D721Med (cell line): Measurements from ENCODE around the gene DIP2B.
"Not testable (repeated sequence)": the region's sequence is repeated elsewhere in the genome, so short reads cannot be mapped to it uniquely, and the experiment has no call there.

Experiments
- DNase-seq: peaks from one replicate; pipeline ENCODE4 v3.0.0; 2011; ENCODE audit warnings: low spot score; ENCODE audit not compliant: insufficient read length
- FAIRE-seq: peaks from 2 replicates; lab custom pipeline; 2011; peaks lifted over from hg19 to GRCh38; lab: Jason Lieb, UNC
- CTCF ChIP-seq: IDR thresholded peaks from 2 replicates; pipeline ENCODE4 v1.5.1; 2012; ENCODE audit warnings: mild to moderate bottlenecking, control low read depth; ENCODE audit not compliant: insufficient read depth; ENCODE audit errors: missing control alignments

Gene DIP2B

DNA sequence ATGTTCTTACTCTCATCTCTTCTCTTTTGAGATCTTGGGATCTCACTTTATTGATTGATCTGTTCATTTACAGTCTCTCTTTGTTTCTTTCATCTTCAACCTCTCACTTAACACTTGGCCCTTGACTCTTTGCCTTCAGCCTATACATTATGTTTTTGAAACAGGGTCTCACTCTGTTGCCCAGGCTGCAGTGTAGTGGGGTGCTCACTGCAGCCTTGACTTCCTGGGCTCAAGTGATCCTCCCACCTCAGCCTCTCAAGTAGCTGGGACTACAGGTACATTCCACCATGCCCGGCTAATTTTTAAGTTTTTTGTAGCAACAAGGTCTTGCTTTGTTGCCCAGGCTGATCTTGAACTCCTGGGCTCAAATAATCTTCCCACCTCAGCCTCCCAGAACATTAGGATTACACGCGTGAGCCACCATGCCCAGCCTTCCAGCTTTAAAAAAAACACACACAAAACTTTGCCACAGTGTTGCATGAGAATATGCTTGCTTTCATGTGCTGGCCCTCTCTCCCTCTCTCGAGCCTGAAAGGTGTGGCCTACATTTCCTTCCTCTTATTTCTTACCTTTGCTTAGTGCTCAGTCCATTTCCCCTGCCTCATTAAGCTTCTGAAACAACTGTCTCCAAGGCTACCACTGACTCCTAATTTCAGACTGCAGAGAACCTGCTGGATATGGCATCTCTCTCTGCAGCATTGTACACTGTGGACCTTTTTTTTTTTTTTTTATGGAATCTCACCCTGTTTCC lies 9.9 kb downstream of the DIP2B start:
- FAIRE-seq (no peak), DNase-seq (no peak)
- TF ChIP-seq CTCF: no peak

GRCh38 chr12:50515587-50515986 lies 10.8 kb downstream of the DIP2B start:
- no peak for DNase-seq
- TF ChIP-seq CTCF: no peak
- FAIRE-seq: no peak

GRCh38 chr12:50517421-50518048 lies 12.8 kb downstream of the DIP2B start:
- FAIRE-seq: no peak
- no peak for TF ChIP-seq CTCF
- DNase-seq: no peak

GRCh38 chr12:50518090-50518489 lies 13.3 kb downstream of the DIP2B start:
- DNase-seq (no peak), FAIRE-seq (no peak)

GRCh38 chr12:50519353-50519752 lies 14.6 kb downstream of the DIP2B start:
- no peak for DNase-seq
- TF ChIP-seq CTCF: no peak
- no peak for FAIRE-seq

More at GRCh38 chr12:50518090-50518489, 13.3 kb downstream of the DIP2B start:
- no peak for TF ChIP-seq CTCF

DNA sequence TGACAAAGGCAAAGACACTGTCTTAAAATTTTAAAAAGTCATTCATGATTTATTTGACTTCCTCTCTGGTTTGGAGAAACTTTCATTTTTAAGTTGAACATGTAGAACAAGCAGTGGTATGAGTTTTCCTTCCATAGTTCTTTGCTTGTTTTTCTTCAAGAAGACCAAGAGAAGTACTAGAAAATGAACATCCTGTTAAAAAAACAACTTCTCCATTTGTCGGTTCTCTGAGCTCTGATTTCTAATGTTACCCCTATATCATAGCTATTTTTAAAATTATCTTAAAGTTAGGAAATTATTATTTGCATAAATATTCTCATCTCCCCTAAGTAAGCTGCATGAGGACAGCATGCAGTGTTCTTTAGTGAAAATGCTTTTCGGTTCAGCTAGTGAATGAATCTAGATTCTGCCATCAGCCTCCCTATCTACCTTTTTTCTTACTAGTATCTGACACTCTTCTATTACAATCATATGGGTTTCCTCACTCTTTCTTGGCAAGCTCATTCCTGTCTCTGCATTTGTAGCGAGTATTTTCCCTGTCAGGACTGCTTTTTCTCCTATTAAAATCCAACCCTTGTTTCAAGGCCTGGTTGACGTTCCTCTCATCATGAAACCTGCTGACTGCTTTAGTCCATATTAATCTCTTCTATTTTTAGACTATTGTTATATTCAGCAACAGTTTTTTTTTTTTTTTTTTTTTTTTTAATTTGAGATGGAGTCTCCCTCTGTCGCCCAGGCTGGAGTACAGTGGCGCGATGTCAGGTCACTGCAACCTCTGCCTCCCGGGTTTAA lies 15.8 kb downstream of the DIP2B start:
- DNase-seq (no peak), FAIRE-seq (no peak)
- no peak for TF ChIP-seq CTCF

DNA sequence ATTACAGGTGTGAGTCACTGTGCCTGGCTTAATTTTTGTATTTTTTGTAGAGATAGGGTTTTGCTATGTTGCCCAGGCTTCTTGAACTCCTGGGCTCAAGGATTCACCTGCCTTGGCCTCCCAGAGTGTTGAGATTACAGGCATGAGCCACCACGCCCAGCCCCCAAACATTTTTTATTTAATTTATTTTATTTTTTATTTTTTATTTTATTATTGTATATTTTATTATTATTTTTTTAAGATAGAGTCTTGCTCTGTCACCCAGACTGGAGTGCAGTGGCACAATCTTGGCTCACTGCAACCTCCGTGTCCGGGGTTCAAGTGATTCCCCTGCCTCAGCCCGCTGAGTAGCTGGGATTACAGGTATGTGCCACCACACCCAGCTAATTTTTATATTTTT lies 17.0 kb downstream of the DIP2B start:
- not testable (repeated sequence) for FAIRE-seq, DNase-seq
